T-cell (primary cell): Measurements from ENCODE around the gene RBBP5. TPM values are rescaled to one million over a fixed set of nuclear protein-coding genes. Genes with fewer than 3 reads are reported as not detected.

Source experiments
- ATAC-seq, 4 experiments: fragments of 200-7000 bp in 3 of 4; fragments of 150-1000 bp in 1 of 4; cut with Tn5 transposase; replicated peaks in 1 of 4; 1 replicate in 3 of 4; 2 replicates in 1 of 4; pipeline ENCODE4 v1.10.0; 2021; ENCODE audit warnings: moderate library complexity in 3 of 4, mild to moderate bottlenecking in 2 of 4, moderate number of reproducible peaks in 1 of 4
- CTCF ChIA-PET, 2 donors: fragments of 300-600 bp; sonication (Branson Sonifier 250); formaldehyde crosslinking; loops; one replicate each; lab custom pipeline; 2022; ENCODE audit warnings: antibody characterized with exemption in 2 of 2; lab: Charles Lee
- POLR2A ChIA-PET, 2 donors: fragments of 300-600 bp; sonication (Branson Sonifier 250); formaldehyde crosslinking; loops; one replicate each; lab custom pipeline; 2022; ENCODE audit warnings: antibody characterized with exemption in 2 of 2; lab: Charles Lee
- DNase-seq, 35 experiments: peaks; one replicate each; pipeline versions ENCODE4 v3.0.0 to v3.0.0-alpha.2; 2013 to 2023
- H3K27ac ChIP-seq: one replicate; pipeline ENCODE4 v1.5.1; 2013; ENCODE audit warnings: low read length
- H3K27me3 ChIP-seq, 2 experiments: replicated peaks in 1 of 2; 1 replicate in 1 of 2; 2 replicates in 1 of 2; pipeline versions ENCODE4 v1.6.1 to v1.7.0; 2013; ENCODE audit warnings: low read length in 1 of 2, mixed read lengths in 1 of 2; ENCODE audit not compliant: control insufficient read depth in 2 of 2, insufficient read depth in 2 of 2; ENCODE audit errors: extremely low read depth in 1 of 2
- H3K36me3 ChIP-seq, 2 donors: 1 replicate in 1 of 2; 2 replicates in 1 of 2; pipeline versions ENCODE4 v1.6.1 to v1.7.0; 2013; ENCODE audit warnings: low read length in 1 of 2; ENCODE audit not compliant: control insufficient read depth in 2 of 2, insufficient read depth in 1 of 2; ENCODE audit errors: extremely low read depth in 1 of 2
- H3K4me1 ChIP-seq, 2 experiments: 1 replicate in 1 of 2; 2 replicates in 1 of 2; pipeline versions ENCODE4 v1.6.1 to v1.7.0; 2013; ENCODE audit warnings: low read length in 2 of 2, mixed read lengths in 1 of 2; ENCODE audit not compliant: insufficient read depth in 2 of 2, control insufficient read depth in 1 of 2; ENCODE audit errors: extremely low read depth in 1 of 2
- H3K4me3 ChIP-seq, 2 donors: 1 replicate in 1 of 2; 2 replicates in 1 of 2; pipeline versions ENCODE4 v1.5.1 to v1.7.0; 2013; ENCODE audit warnings: mild to moderate bottlenecking in 2 of 2, low read length in 1 of 2, moderate library complexity in 1 of 2; ENCODE audit not compliant: control insufficient read depth in 1 of 2; ENCODE audit errors: extremely low read depth in 1 of 2
- H3K9me3 ChIP-seq: 2 replicates; pipeline ENCODE4 v1.7.0; 2013
- H3K27ac Mint-ChIP-seq, 2 donors: one replicate each; pipeline ENCODE4 v1.8.0; 2020 to 2021; ENCODE audit warnings: mild to moderate bottlenecking in 2 of 2, mixed read lengths in 2 of 2
- H3K27me3 Mint-ChIP-seq, 2 donors: one replicate each; pipeline ENCODE4 v1.8.0; 2021 to 2022; ENCODE audit warnings: mixed read lengths in 2 of 2
- H3K36me3 Mint-ChIP-seq: one replicate; pipeline ENCODE4 v1.8.0; 2021; ENCODE audit warnings: mixed read lengths
- H3K4me1 Mint-ChIP-seq, 3 donors: one replicate each; pipeline ENCODE4 v1.8.0; 2020 to 2022; ENCODE audit warnings: mixed read lengths in 3 of 3, mild to moderate bottlenecking in 1 of 3
- H3K4me3 Mint-ChIP-seq, 3 donors: one replicate each; pipeline ENCODE4 v1.8.0; 2020 to 2022; ENCODE audit warnings: mild to moderate bottlenecking in 3 of 3, mixed read lengths in 3 of 3, moderate library complexity in 3 of 3
- H3K9me3 Mint-ChIP-seq, 3 donors: one replicate each; pipeline ENCODE4 v1.8.0; 2020 to 2022; ENCODE audit warnings: mixed read lengths in 3 of 3
- WGBS: methylation state at CpG from one replicate; pipeline ENCODE4 v1.1.5; 2013; ENCODE audit warnings: missing lambda C conversion rate; ENCODE audit not compliant: insufficient coverage; 5-methylcytosine and 5-hydroxymethylcytosine counted together
- total RNA-seq, 35 experiments: library from RNA in 6 of 35; stranded (reverse) in 6 of 35; fragments of 120-200 nt in 1 of 35; gene quantifications; one replicate each; pipeline versions ENCODE4 v1.2.1 to v1.2.4 and lab custom pipeline; 2013 to 2026

RBBP5 gene
- total RNA-seq, 5 donors from 2014 or later (not counting 1 experiment from before 2014, with no cell fraction given), result 13.9 to 24.3 (median 22.3) TPM

- ChIA-PET POLR2A (no interaction called here), CTCF (interaction anchor here in 1 of 2 donors (0.5 kb wide), 1 partner anchor 845 kb away, joined by 3 read pairs; no protein-coding TSS in a partner anchor)
- Mint-ChIP-seq H3K36me3 (no peaks in the 10 kb centered on the region), H3K4me1 (no peaks in the 10 kb centered on the region), H3K27ac (no peak overlapping the region), H3K4me3 (no peak overlapping the region), H3K9me3 (no peaks in the 10 kb centered on the region), H3K27me3 (peaks cover 8% of the 10 kb centered on the region in 2 donors)
- Histone ChIP-seq H3K4me1 (peaks cover 0 to under 1% of the 10 kb centered on the region in 2 experiments), H3K27ac (no peak overlapping the region), H3K9me3 (no peaks in the 10 kb centered on the region), H3K27me3 (peaks cover 0 to 18% of the 10 kb centered on the region in 2 experiments), H3K36me3 (no peaks in the 10 kb centered on the region), H3K4me3 (no peak overlapping the region)
- 92% methylated on average over 6 of the region's 13 CpGs for WGBS
- no peak for DNase-seq
- ATAC-seq, result no peak
Measured at GRCh38 chr1:205056188-205056611, 65.6 kb downstream of the RBBP5 start.

- ChIA-PET POLR2A (no interaction called here), CTCF (no interaction called here)
- Histone ChIP-seq H3K4me3 (no peak overlapping the region), H3K27me3 (peaks cover 0 to 23% of the 10 kb centered on the region in 2 experiments), H3K27ac (no peak overlapping the region), H3K4me1 (no peaks in the 10 kb centered on the region), H3K36me3 (no peaks in the 10 kb centered on the region), H3K9me3 (no peaks in the 10 kb centered on the region)
- Mint-ChIP-seq H3K9me3 (no peaks in the 10 kb centered on the region), H3K36me3 (no peaks in the 10 kb centered on the region), H3K4me1 (no peaks in the 10 kb centered on the region), H3K4me3 (no peak overlapping the region), H3K27me3 (peaks cover 8 to 10% of the 10 kb centered on the region in 2 donors), H3K27ac (no peak overlapping the region)
- WGBS, result 80% methylated on average over 6 of the region's 7 CpGs
- ATAC-seq, result no peak
- DNase-seq, result no peak
Measured at GRCh38 chr1:205054013-205054412, 67.8 kb downstream of the RBBP5 start.

GRCh38 chr1:205053296-205053695 is 68.5 kb downstream of the RBBP5 start:
- Histone ChIP-seq H3K9me3 (no peaks in the 10 kb centered on the region), H3K4me1 (no peaks in the 10 kb centered on the region), H3K27ac (no peak overlapping the region), H3K36me3 (no peaks in the 10 kb centered on the region), H3K27me3 (peaks cover 0 to 29% of the 10 kb centered on the region in 2 experiments), H3K4me3 (no peak overlapping the region)
- Mint-ChIP-seq H3K27me3 (peaks cover 8 to 13% of the 10 kb centered on the region in 2 donors), H3K4me1 (no peaks in the 10 kb centered on the region), H3K4me3 (no peak overlapping the region), H3K36me3 (no peaks in the 10 kb centered on the region), H3K9me3 (no peaks in the 10 kb centered on the region), H3K27ac (no peak overlapping the region)
- ChIA-PET CTCF (no interaction called here), POLR2A (no interaction called here)
- WGBS, result 77% methylated on average over 4 of the region's 5 CpGs
- ATAC-seq, result no peak
- no peak for DNase-seq

GRCh38 chr1:205052690-205053089 is 69.1 kb downstream of the RBBP5 start:
- H3K4me3 ChIP-seq, result no peak overlapping the region
- H3K27ac ChIP-seq, result no peak overlapping the region
- WGBS, result 91% methylated on average over 5 of the region's 11 CpGs
- Mint-ChIP-seq H3K27me3 (peaks cover 8 to 14% of the 10 kb centered on the region in 2 donors), H3K9me3 (no peaks in the 10 kb centered on the region), H3K27ac (no peak overlapping the region), H3K36me3 (no peaks in the 10 kb centered on the region), H3K4me1 (no peaks in the 10 kb centered on the region), H3K4me3 (no peak overlapping the region)
- no peaks in the 10 kb centered on the region for H3K4me1 ChIP-seq
- POLR2A ChIA-PET, result no interaction called here
- no peaks in the 10 kb centered on the region for H3K36me3 ChIP-seq
- CTCF ChIA-PET, result no interaction called here
- no peak for ATAC-seq
- no peak for DNase-seq
- H3K9me3 ChIP-seq, result no peaks in the 10 kb centered on the region
- peaks cover 0 to 34% of the 10 kb centered on the region in 2 experiments for H3K27me3 ChIP-seq

GRCh38 chr1:205049479-205049878 is 72.3 kb downstream of the RBBP5 start:
- H3K4me1 ChIP-seq, result no peaks in the 10 kb centered on the region
- no peaks in the 10 kb centered on the region for H3K9me3 Mint-ChIP-seq
- H3K36me3 ChIP-seq, result no peaks in the 10 kb centered on the region
- POLR2A ChIA-PET, result no interaction called here
- no peak overlapping the region for H3K27ac Mint-ChIP-seq
- H3K27me3 ChIP-seq, result peaks cover 4 to 55% of the 10 kb centered on the region in 2 experiments
- H3K27me3 Mint-ChIP-seq, result peaks cover 33% of the 10 kb centered on the region in 2 donors
- 71% methylated on average over 4 of the region's 6 CpGs for WGBS
- ATAC-seq (no peak), DNase-seq (no peak)
- no peak overlapping the region for H3K27ac ChIP-seq
- H3K9me3 ChIP-seq, result no peaks in the 10 kb centered on the region
- CTCF ChIA-PET, result interaction anchor here in 1 of 2 donors (0.6 kb wide), 1 partner anchor 504 kb away, joined by 3 read pairs; no protein-coding TSS in a partner anchor
- H3K36me3 Mint-ChIP-seq, result no peaks in the 10 kb centered on the region
- H3K4me1 Mint-ChIP-seq, result no peaks in the 10 kb centered on the region
- H3K4me3 Mint-ChIP-seq, result no peak overlapping the region
- no peak overlapping the region for H3K4me3 ChIP-seq

GRCh38 chr1:205048382-205048781 is 73.4 kb downstream of the RBBP5 start:
- CTCF ChIA-PET, result interaction anchor here in 1 of 2 donors (0.5 to 1.1 kb wide), 2 partner anchors 13 to 94 kb away, joined by 3 to 4 read pairs; no protein-coding TSS in a partner anchor

More at GRCh38 chr1:205048382-205048781, 73.4 kb downstream of the RBBP5 start:
- H3K4me1 Mint-ChIP-seq, result no peaks in the 10 kb centered on the region
- Histone ChIP-seq H3K4me1 (no peaks in the 10 kb centered on the region), H3K27ac (no peak overlapping the region), H3K9me3 (no peaks in the 10 kb centered on the region), H3K27me3 (peaks cover 4 to 61% of the 10 kb centered on the region in 2 experiments), H3K4me3 (no peak overlapping the region), H3K36me3 (no peaks in the 10 kb centered on the region)
- WGBS, result 92% methylated on average over 7 of the region's 9 CpGs
- no peak overlapping the region for H3K27ac Mint-ChIP-seq
- H3K4me3 Mint-ChIP-seq, result no peak overlapping the region
- H3K9me3 Mint-ChIP-seq, result no peaks in the 10 kb centered on the region
- DNase-seq, result no peak
- no peaks in the 10 kb centered on the region for H3K36me3 Mint-ChIP-seq
- POLR2A ChIA-PET, result no interaction called here
- peaks cover 32 to 39% of the 10 kb centered on the region in 2 donors for H3K27me3 Mint-ChIP-seq
- no peak for ATAC-seq
